ENCODE measurements around the gene ZNF681.
"Not testable (repeated sequence)": the region's sequence is repeated elsewhere in the genome, so short reads cannot be mapped to it uniquely, and the experiment has no call there.

ZNF681 gene

GRCh38 chr19:23769691-23770468 lies 11.2 kb upstream of the ZNF681 start:
- TF ChIP-seq, protein P1, sequence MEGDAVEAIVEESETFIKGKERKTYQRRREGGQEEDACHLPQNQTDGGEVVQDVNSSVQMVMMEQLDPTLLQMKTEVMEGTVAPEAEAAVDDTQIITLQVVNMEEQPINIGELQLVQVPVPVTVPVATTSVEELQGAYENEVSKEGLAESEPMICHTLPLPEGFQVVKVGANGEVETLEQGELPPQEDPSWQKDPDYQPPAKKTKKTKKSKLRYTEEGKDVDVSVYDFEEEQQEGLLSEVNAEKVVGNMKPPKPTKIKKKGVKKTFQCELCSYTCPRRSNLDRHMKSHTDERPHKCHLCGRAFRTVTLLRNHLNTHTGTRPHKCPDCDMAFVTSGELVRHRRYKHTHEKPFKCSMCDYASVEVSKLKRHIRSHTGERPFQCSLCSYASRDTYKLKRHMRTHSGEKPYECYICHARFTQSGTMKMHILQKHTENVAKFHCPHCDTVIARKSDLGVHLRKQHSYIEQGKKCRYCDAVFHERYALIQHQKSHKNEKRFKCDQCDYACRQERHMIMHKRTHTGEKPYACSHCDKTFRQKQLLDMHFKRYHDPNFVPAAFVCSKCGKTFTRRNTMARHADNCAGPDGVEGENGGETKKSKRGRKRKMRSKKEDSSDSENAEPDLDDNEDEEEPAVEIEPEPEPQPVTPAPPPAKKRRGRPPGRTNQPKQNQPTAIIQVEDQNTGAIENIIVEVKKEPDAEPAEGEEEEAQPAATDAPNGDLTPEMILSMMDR (IDR thresholded peaks at IDR 0.05; ENCODE audit: low read length, missing control alignments), result no peak
- DNase-seq (ENCODE audit: low read depth), result no peak
- H3K4me3 ChIP-seq (replicated peaks; ENCODE audit: low read depth, low read length), result no peak overlapping the region

DNA sequence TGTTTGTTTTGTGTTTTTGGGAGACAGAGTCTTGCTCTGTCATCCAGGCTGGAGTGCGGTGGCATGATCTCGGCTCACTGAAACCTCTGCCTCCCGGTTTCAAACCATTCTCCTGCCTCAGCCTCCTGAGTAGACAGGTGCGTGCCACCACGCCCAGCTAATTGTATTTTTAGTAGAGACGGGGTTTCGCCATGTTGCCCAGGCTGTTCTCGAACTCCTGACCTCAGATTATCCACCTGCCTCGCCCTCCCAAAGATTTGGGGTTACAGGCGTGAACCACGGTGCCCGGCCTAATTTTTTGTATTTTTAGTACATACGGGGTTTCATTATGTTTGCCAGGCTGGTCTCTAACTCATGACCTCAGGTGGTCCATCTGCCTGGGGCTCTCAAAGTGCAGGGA lies 8.3 kb upstream of the ZNF681 start:
- H3K4me3 ChIP-seq (replicated peaks; ENCODE audit: low read depth, low read length), result no peak overlapping the region
- TF ChIP-seq, protein P1 (IDR thresholded peaks at IDR 0.05; ENCODE audit: low read length, missing control alignments), result no peak
- no peak for DNase-seq (ENCODE audit: low read depth)

- no peak for DNase-seq (ENCODE audit: low read depth)
- TF ChIP-seq, protein P1 (IDR thresholded peaks at IDR 0.05; ENCODE audit: low read length, missing control alignments), result no peak
These were observed 6.1 kb upstream of the ZNF681 start for GRCh38 chr19:23764781-23765180.

DNA sequence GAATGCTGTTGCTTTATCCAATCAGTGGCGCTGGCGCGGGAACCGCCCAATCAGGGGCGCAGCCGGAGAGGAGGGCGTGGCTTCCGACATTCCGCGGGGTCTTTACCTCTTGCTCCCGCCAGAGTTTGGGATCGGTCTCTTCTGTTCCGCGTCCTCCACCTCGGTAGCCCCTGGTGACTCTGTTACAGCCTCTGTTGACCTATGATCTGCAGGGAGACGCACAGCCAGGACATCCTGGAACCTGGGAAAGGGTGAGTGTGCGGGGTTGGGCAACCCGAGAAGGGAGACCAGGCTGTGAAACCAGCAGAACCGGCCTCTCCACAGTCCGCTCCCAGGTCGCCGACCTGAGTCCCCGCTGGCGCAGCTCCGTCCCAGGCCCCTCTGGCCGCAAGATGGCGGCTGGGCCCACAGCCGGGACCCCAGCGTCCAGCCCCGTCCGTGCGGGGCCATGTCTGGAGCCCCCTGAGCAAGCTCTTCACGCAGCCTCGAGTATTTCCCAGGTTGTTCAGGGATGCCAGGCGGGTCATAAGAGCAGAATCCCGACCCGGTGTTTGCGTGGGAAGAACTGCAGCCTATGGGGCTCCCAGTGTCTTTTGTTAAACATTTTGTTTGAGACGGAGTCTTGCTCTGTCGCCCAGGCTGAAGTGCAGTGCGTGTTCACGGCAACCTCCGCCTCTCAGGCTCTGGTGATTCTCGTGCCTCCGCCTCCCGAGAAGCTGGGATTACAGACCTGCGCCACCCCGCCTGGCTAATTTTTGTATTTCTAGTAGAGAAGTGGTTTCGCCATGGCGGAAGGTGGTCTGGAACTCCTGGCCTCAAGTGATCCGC lies 4.4 kb upstream of the ZNF681 start:
- peak overlapping the region; percentile 61 for H3K4me3 ChIP-seq (replicated peaks; ENCODE audit: low read depth, low read length)
- TF ChIP-seq, protein P1 (IDR thresholded peaks at IDR 0.05; ENCODE audit: low read length, missing control alignments), result no peak
- DNase-seq (ENCODE audit: low read depth), result peak; percentile 48

More at GRCh38 chr19:23764781-23765180, 6.1 kb upstream of the ZNF681 start:
- no peak overlapping the region for H3K4me3 ChIP-seq (replicated peaks; ENCODE audit: low read depth, low read length)

DNA sequence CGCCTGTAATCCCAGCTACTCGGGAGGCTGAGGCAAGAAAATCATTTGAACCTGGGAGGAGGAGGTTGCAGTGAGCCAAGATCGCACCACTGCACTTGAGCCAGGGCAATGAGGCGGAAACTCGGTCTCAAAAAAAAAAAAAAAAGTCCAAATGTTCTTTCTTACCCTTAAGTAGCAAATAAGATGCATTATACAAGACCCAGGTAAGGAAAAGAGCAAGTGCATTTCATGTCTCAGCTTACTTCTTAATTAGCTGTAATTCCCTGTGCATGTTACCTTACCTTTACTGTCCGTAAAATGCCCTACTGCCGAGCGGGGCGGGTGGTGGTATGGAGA lies 3.8 kb upstream of the ZNF681 start:
- peak overlapping the region; percentile 61 for H3K4me3 ChIP-seq (replicated peaks; ENCODE audit: low read depth, low read length)
- no peak for DNase-seq (ENCODE audit: low read depth)

GRCh38 chr19:23760326-23760725 lies 1.6 kb upstream of the ZNF681 start:
- not testable (repeated sequence) for H3K4me3 ChIP-seq (replicated peaks; ENCODE audit: low read depth, low read length); DNase-seq (ENCODE audit: low read depth)

More for the DNA sequence above, 3.8 kb upstream of the ZNF681 start:
- TF ChIP-seq, protein P1 (IDR thresholded peaks at IDR 0.05; ENCODE audit: low read length, missing control alignments), result no peak

- H3K4me3 ChIP-seq (replicated peaks; ENCODE audit: low read depth, low read length); DNase-seq (ENCODE audit: low read depth): not testable (repeated sequence)
These were observed 15.0 kb downstream of the ZNF681 start for GRCh38 chr19:23743633-23744232.

DNA sequence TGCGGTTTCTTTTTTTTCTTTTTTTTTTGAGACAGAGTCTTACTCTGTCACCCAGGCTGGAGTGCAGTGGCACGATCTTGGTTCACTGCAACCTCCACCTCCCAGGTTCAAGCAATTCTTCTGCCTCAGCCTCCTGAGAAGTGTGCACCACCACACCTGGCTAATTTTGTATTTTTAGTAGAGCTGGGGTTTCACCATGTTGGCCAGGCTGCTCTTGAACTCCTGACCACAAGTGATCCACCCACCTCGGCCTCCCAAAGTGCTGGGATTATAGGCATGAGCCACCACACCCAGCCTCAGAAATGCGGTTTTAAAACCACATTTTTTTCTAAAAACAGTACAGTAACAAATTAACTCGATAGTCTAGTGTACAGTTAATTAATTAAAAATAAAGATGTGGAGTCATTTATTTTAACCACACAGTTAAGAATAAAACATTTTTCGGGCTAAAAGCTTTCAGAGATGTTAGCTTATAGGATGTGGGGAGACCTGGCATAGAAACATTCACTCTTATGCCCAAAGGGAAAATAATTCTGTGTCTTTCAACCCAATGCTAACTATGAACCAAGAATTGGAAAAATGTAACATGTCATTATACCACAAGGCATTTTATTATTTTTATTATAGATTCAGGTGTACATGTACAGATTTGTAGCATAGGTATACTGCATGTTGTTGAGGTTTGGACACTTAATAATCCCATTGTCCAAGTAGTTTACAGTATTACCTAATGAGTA lies 27.8 kb downstream of the ZNF681 start:
- DNase-seq (ENCODE audit: low read depth); H3K4me3 ChIP-seq (replicated peaks; ENCODE audit: low read depth, low read length): not testable (repeated sequence)

DNA sequence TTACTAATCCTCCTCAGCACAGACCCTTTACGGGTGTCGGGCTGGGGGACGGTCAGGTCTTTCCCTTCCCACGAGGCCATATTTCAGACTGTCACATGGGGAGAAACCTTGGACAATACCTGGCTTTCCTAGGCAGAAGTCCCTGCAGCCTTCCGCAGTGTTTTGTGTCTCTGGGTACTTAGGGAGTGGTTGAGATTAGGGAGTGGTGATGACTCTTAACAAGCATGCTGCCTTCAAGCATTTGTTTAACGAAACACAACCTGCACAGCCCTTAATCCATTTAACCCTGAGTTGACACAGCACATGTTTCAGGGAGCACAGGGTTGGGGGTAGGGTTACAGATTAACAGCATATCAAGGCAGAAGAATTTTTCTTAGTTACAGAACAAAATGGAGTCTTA lies 34.5 kb downstream of the ZNF681 start:
- not testable (repeated sequence) for H3K4me3 ChIP-seq (replicated peaks; ENCODE audit: low read depth, low read length); DNase-seq (ENCODE audit: low read depth)
